ENCODE measurements around the gene PJVK.
"Not testable (repeated sequence)": the region's sequence is repeated elsewhere in the genome, so short reads cannot be mapped to it uniquely, and the experiment has no call there.

The PJVK gene

GRCh38 chr2:178455947-178456346 is 4.8 kb downstream of the PJVK start:
- no peak overlapping the region for H4K91ac ChIP-seq (ENCODE audit: low read length)
- no peak overlapping the region for H3K23ac ChIP-seq (ENCODE audit: low read length in 2 of 2)
- H3K18ac ChIP-seq (ENCODE audit: low read depth in 1 of 2, low read length in 2 of 2), result no peak overlapping the region
- peaks cover 0 to 2% of the 10 kb centered on the region in 2 experiments for H3K36me3 ChIP-seq (ENCODE audit: control insufficient read depth in 1 of 2, insufficient read depth in 2 of 2, low read depth in 1 of 2, low read length in 2 of 2)
- H3K4ac ChIP-seq (ENCODE audit: low read depth in 1 of 2, low read length in 2 of 2), result no peak overlapping the region
- H3K9ac ChIP-seq (ENCODE audit: low read length), result no peak overlapping the region
- no peaks in the 10 kb centered on the region for H3K27me3 ChIP-seq (ENCODE audit: control insufficient read depth in 1 of 2, insufficient read depth in 1 of 2, low read length in 2 of 2)
- peaks cover 5% of the 10 kb centered on the region for H3K4me1 ChIP-seq (ENCODE audit: control insufficient read depth, insufficient read depth, low read depth, low read length)
- no peak overlapping the region for H3K14ac ChIP-seq (ENCODE audit: low read length in 2 of 2)
- H2BK15ac ChIP-seq (ENCODE audit: low read depth, poor library complexity, severe bottlenecking), result no peak overlapping the region
- H3K4me3 ChIP-seq (ENCODE audit: insufficient read depth in 1 of 2, low read depth in 1 of 2, low read length in 2 of 2), result no peak overlapping the region
- H3K9me3 ChIP-seq (ENCODE audit: control insufficient read depth, low read length), result no peaks in the 10 kb centered on the region
- no peak for DNase-seq
- H3K79me1 ChIP-seq (replicated peaks; ENCODE audit: low read length, poor library complexity, severe bottlenecking), result peaks cover 4% of the 10 kb centered on the region
- H2AFZ ChIP-seq (ENCODE audit: low read depth, low read length), result no peak overlapping the region
- H2BK120ac ChIP-seq (ENCODE audit: low read depth, low read length), result no peak overlapping the region
- no peak overlapping the region for H4K8ac ChIP-seq (ENCODE audit: low read length)
- H2BK5ac ChIP-seq (ENCODE audit: low read depth, low read length, poor library complexity, severe bottlenecking), result no peak overlapping the region
- H2AK5ac ChIP-seq (ENCODE audit: low read length, severe bottlenecking), result no peak overlapping the region
- H3K27ac ChIP-seq (ENCODE audit: low read length, poor library complexity, severe bottlenecking), result no peak overlapping the region
- no peak overlapping the region for H2BK12ac ChIP-seq (ENCODE audit: low read length in 2 of 2)
- WGBS, result 96% methylated on average over 5 of the region's 5 CpGs
- no peak overlapping the region for H3K4me2 ChIP-seq (ENCODE audit: low read length, poor library complexity, severe bottlenecking)

- Histone ChIP-seq H3K23ac (ENCODE audit: low read length in 2 of 2) (no peak overlapping the region), H3K4me3 (ENCODE audit: insufficient read depth in 1 of 2, low read depth in 1 of 2, low read length in 2 of 2) (no peak overlapping the region), H2AK5ac (ENCODE audit: low read length, severe bottlenecking) (no peak overlapping the region), H4K91ac (ENCODE audit: low read length) (no peak overlapping the region), H4K8ac (ENCODE audit: low read length) (no peak overlapping the region), H3K9ac (ENCODE audit: low read length) (no peak overlapping the region), H3K27me3 (ENCODE audit: control insufficient read depth in 1 of 2, insufficient read depth in 1 of 2, low read length in 2 of 2) (no peaks in the 10 kb centered on the region), H3K9me3 (ENCODE audit: control insufficient read depth, low read length) (no peaks in the 10 kb centered on the region), H3K79me1 (replicated peaks; ENCODE audit: low read length, poor library complexity, severe bottlenecking) (no peaks in the 10 kb centered on the region), H3K27ac (ENCODE audit: low read length, poor library complexity, severe bottlenecking) (no peak overlapping the region), H3K18ac (ENCODE audit: low read depth in 1 of 2, low read length in 2 of 2) (no peak overlapping the region), H2BK12ac (ENCODE audit: low read length in 2 of 2) (no peak overlapping the region), H2BK5ac (ENCODE audit: low read depth, low read length, poor library complexity, severe bottlenecking) (no peak overlapping the region), H2BK15ac (ENCODE audit: low read depth, poor library complexity, severe bottlenecking) (no peak overlapping the region), H2BK120ac (ENCODE audit: low read depth, low read length) (no peak overlapping the region), H3K4me2 (ENCODE audit: low read length, poor library complexity, severe bottlenecking) (no peak overlapping the region), H3K36me3 (ENCODE audit: control insufficient read depth in 1 of 2, insufficient read depth in 2 of 2, low read depth in 1 of 2, low read length in 2 of 2) (peaks cover 0 to 2% of the 10 kb centered on the region in 2 experiments), H3K4ac (ENCODE audit: low read depth in 1 of 2, low read length in 2 of 2) (no peak overlapping the region), H2AFZ (ENCODE audit: low read depth, low read length) (no peak overlapping the region), H3K4me1 (ENCODE audit: control insufficient read depth, insufficient read depth, low read depth, low read length) (no peaks in the 10 kb centered on the region), H3K14ac (ENCODE audit: low read length in 2 of 2) (no peak overlapping the region)
- no peak for DNase-seq
- whole genome bisulfite sequencing, result 98% methylated on average over 11 of the region's 11 CpGs
Observed at GRCh38 chr2:178457390-178457886, 6.3 kb downstream of the PJVK start.

GRCh38 chr2:178469219-178469849 is 18.2 kb downstream of the PJVK start:
- Histone ChIP-seq H2BK120ac (ENCODE audit: low read depth, low read length) (no peak overlapping the region), H3K18ac (ENCODE audit: low read depth in 1 of 2, low read length in 2 of 2) (no peak overlapping the region), H2AFZ (ENCODE audit: low read depth, low read length) (no peak overlapping the region), H4K91ac (ENCODE audit: low read length) (no peak overlapping the region), H2AK5ac (ENCODE audit: low read length, severe bottlenecking) (no peak overlapping the region), H3K27me3 (ENCODE audit: control insufficient read depth in 1 of 2, insufficient read depth in 1 of 2, low read length in 2 of 2) (no peaks in the 10 kb centered on the region), H3K9ac (ENCODE audit: low read length) (no peak overlapping the region), H4K8ac (ENCODE audit: low read length) (no peak overlapping the region), H2BK12ac (ENCODE audit: low read length in 2 of 2) (no peak overlapping the region), H3K36me3 (ENCODE audit: control insufficient read depth in 1 of 2, insufficient read depth in 2 of 2, low read depth in 1 of 2, low read length in 2 of 2) (peaks cover 3 to 24% of the 10 kb centered on the region in 2 experiments), H2BK5ac (ENCODE audit: low read depth, low read length, poor library complexity, severe bottlenecking) (no peak overlapping the region), H3K23ac (ENCODE audit: low read length in 2 of 2) (no peak overlapping the region), H3K4me2 (ENCODE audit: low read length, poor library complexity, severe bottlenecking) (no peak overlapping the region), H3K4ac (ENCODE audit: low read depth in 1 of 2, low read length in 2 of 2) (no peak overlapping the region), H3K9me3 (ENCODE audit: control insufficient read depth, low read length) (no peaks in the 10 kb centered on the region), H3K79me1 (replicated peaks; ENCODE audit: low read length, poor library complexity, severe bottlenecking) (peaks cover 14% of the 10 kb centered on the region), H3K27ac (ENCODE audit: low read length, poor library complexity, severe bottlenecking) (no peak overlapping the region), H2BK15ac (ENCODE audit: low read depth, poor library complexity, severe bottlenecking) (no peak overlapping the region), H3K4me3 (ENCODE audit: insufficient read depth in 1 of 2, low read depth in 1 of 2, low read length in 2 of 2) (no peak overlapping the region), H3K4me1 (ENCODE audit: control insufficient read depth, insufficient read depth, low read depth, low read length) (peaks cover 1% of the 10 kb centered on the region), H3K14ac (ENCODE audit: low read length in 2 of 2) (no peak overlapping the region)
- 91% methylated on average over 6 of the region's 7 CpGs for WGBS
- DNase-seq, result no peak

DNA sequence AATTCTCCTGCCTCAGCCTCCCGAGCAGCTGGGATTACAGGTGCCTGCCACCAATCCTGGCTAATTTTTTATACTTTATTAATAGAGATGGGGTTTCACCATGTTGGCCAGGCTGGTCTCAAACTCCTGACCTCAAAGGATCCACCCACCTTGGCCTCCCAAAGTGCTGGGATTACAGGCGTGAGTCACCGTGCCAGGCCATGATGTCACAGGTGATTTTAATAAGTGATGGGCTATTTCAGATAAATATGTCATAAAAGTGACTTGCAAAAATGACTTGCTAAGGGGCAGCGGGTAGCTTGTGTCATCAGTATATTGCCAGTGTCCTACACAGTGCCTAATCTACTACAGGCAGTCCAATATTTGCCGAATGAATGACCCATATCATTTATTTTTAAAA is 20.1 kb downstream of the PJVK start:
- H3K18ac ChIP-seq (ENCODE audit: low read depth in 1 of 2, low read length in 2 of 2); H2BK15ac ChIP-seq (ENCODE audit: low read depth, poor library complexity, severe bottlenecking); H2BK12ac ChIP-seq (ENCODE audit: low read length in 2 of 2); H2AK5ac ChIP-seq (ENCODE audit: low read length, severe bottlenecking); H3K4me3 ChIP-seq (ENCODE audit: insufficient read depth in 1 of 2, low read depth in 1 of 2, low read length in 2 of 2); H2AFZ ChIP-seq (ENCODE audit: low read depth, low read length); H4K8ac ChIP-seq (ENCODE audit: low read length); H3K4me2 ChIP-seq (ENCODE audit: low read length, poor library complexity, severe bottlenecking); H3K4me1 ChIP-seq (ENCODE audit: control insufficient read depth, insufficient read depth, low read depth, low read length); H3K27me3 ChIP-seq (ENCODE audit: control insufficient read depth in 1 of 2, insufficient read depth in 1 of 2, low read length in 2 of 2); H2BK120ac ChIP-seq (ENCODE audit: low read depth, low read length); H3K9ac ChIP-seq (ENCODE audit: low read length); DNase-seq; H3K14ac ChIP-seq (ENCODE audit: low read length in 2 of 2); H3K9me3 ChIP-seq (ENCODE audit: control insufficient read depth, low read length); H4K91ac ChIP-seq (ENCODE audit: low read length); H3K27ac ChIP-seq (ENCODE audit: low read length, poor library complexity, severe bottlenecking); H3K4ac ChIP-seq (ENCODE audit: low read depth in 1 of 2, low read length in 2 of 2); H3K23ac ChIP-seq (ENCODE audit: low read length in 2 of 2); H2BK5ac ChIP-seq (ENCODE audit: low read depth, low read length, poor library complexity, severe bottlenecking): not testable (repeated sequence)
- Histone ChIP-seq H3K79me1 (replicated peaks; ENCODE audit: low read length, poor library complexity, severe bottlenecking) (peaks cover 16% of the 10 kb centered on the region), H3K36me3 (ENCODE audit: control insufficient read depth in 1 of 2, insufficient read depth in 2 of 2, low read depth in 1 of 2, low read length in 2 of 2) (peaks cover 3 to 10% of the 10 kb centered on the region in 2 experiments)
- 97% methylated on average over 3 of the region's 5 CpGs for WGBS
